HG02759 (cell line): ENCODE data around the gene POLL.
A peak's percentile ranks its signal among the peaks of the same experiment; 100 is the strongest.

Experiments used
- ATAC-seq: cut with Tn5 transposase; IDR thresholded peaks from one replicate; pipeline ENCODE4 v1.9.1; 2021; ENCODE audit warnings: mild to moderate bottlenecking, moderate library complexity; ENCODE audit not compliant: unreplicated experiment

The POLL gene

DNA sequence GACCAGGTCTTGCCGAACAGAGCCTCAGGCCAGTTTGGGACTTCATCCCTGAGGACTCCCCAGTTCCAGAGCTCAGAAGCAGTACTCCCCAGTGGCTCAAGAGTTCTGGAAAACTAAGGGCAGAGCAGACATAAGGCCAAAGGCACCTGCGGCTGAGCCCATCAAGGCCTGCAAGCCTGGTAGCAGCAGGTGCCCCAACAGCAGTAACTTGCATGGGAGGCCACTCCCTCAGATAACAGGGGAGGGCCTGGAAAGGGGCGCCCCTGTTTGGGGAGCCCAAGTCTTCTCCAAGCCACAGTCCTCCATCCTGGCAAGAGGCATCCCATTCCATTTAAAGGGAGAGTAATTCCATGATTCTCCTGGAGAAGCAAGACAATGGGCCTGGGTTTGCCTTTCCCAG lies 13.0 kb downstream of the POLL start:
- no peak for ATAC-seq

DNA sequence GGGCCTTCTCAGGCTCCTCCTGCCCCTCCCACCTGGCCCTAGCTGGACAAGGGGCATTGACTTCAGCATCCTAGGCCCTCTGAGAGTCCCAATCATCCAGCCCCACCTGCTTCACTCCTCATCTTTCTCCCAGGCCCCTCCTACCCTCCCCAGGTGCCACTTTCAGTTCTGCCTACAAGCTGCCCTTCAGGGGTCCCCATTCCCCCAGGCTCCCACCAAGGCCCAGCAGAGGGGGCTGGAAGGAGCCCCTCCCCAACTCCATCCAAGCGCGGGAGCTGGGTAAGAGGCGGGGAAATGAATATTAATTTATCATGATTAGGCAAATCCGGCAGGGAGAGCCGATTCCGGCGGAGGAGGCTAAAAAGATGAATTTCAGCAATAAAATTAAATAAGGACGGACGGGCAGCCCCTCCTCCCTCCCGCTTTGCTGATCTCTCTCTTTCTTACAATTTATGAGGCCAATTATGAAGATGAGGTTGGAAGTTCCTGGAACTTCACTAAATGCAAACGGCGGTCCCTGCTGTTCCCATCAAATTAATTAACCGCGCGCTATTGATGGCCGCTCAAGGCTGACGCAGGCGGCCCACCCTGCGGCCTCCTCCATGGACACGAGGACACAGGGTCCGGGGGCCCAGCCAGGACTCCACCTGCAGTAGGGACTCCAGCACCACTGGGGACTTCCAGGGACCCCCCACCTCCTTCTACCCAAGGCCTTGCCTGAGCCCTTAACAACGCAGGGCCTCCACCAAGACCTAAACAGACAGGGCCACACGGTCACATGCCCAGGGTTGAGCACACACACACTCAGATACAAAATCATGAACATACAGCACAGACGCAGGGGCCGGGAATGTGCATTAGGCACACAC lies 13.9 kb downstream of the POLL start:
- no peak for ATAC-seq

GRCh38 chr10:101572785-101573184 lies 15.3 kb downstream of the POLL start:
- ATAC-seq: no peak

DNA sequence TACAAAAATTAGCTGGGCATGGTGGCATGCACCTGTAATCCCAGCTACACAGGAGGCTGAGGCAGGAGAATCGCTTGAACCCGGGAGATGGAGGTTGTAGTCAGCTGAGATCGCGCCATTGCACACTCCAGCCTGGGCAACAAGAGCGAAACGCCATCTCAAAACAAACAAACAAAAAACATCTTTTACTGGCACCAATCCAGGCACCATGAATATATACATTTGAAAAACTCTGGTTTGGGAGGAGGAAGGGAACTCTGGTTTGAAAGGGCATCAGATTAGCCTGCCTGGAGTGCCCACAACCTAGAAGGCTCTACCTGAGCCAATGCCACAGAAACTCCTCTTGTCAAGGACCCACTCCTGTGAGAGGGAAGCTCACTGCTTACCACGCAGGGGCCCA lies 15.9 kb downstream of the POLL start:
- ATAC-seq: no peak

DNA sequence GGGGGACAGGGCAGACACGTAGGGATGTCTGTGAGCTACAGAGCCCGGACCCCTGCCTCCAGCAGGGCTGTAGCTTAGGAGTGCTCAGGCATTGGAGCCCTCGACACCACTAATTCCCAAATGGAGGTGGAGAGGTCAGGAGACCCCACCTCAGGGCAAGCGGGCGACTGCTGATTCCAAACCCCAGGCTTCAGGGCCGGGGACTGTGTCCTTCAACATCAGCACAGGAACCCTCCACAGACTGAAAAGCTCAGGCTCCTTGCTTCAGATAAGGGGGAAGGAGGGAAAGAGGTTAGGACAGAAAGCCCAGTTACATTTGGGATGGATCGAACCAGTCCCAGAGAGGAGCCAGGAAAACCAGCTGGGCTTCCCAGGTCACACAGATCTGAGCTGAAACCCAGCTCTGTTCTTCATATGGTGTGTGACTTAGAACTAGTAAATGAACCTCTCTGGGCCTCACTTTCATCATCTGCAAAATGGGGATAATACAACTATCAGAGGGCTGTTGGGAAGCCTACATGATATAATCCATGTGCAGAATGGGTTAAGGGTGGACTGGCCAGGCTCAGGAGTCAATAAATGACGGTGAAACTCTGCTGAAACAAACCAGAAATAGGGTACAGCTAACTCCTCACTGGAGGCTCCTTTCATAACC lies 16.7 kb downstream of the POLL start:
- ATAC-seq: no peak

GRCh38 chr10:101570428-101571270 lies 17.4 kb downstream of the POLL start:
- no peak for ATAC-seq

DNA sequence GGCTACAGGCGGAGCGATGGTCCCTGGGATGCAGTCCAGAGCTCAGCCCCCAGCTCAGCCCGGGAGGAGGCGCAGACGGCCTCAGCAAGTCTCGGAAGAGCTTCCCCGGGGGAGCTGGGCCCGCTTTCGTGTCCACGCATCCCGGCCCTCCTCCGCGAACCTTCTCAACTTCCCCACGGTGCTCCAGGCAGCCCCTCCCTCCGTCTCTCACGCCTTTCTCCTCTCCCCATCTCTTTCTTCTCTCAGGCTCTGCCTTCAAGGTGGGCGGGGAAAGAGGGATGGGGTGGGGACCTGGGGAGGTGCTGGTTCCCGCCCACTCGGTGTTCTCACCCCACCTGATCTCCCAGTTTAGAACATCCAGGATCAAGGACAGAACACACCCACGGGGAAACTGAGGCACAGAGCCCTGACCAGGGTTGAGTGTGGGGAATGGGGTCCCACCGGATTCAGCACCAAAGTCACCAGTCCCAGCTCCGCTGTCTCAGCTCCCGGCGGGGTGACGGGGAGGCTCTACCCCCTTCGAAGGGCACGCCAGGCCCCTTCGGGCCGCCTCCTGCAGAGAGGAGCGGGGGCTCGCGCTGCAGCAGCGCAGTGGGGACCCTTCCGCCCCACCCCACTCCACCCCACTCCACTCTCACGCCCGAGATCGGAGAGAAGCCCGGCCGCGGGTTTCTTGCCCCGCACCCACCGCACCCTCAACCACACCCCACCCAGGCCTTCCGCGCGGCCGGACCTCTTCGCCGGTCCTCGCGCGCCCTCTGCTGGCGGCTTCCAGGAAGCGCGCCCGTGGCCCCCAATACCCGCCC lies 18.2 kb downstream of the POLL start:
- ATAC-seq: peak; percentile 70

- no peak for ATAC-seq
Observed at GRCh38 chr10:101569323-101569621, 18.8 kb downstream of the POLL start.

GRCh38 chr10:101568054-101568745 lies 19.9 kb downstream of the POLL start:
- no peak for ATAC-seq

- no peak for ATAC-seq
Observed at GRCh38 chr10:101567165-101568006, 20.7 kb downstream of the POLL start.

- ATAC-seq: no peak
Observed at GRCh38 chr10:101566333-101567164, 21.5 kb downstream of the POLL start.

DNA sequence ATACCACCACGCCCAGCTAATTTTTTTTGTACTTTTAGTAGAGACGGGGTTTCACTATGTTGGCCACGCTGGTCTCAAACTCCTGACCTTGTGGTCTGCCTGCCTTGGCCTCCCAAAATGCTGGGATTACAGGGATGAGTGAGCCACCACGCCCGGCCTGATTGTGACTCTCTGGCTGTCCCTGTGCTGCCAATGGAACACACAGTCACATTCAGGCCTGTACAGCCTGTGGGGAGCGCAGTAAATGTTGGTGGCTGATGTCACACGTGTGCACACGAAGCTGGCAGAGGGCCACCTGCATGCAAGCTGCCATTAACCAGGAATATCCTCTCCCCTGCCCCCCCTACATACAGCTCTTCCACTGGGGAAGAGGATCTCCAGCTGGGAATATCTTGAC lies 22.1 kb downstream of the POLL start:
- ATAC-seq: no peak

- ATAC-seq: no peak
Observed at GRCh38 chr10:101565370-101565900, 22.6 kb downstream of the POLL start.

DNA sequence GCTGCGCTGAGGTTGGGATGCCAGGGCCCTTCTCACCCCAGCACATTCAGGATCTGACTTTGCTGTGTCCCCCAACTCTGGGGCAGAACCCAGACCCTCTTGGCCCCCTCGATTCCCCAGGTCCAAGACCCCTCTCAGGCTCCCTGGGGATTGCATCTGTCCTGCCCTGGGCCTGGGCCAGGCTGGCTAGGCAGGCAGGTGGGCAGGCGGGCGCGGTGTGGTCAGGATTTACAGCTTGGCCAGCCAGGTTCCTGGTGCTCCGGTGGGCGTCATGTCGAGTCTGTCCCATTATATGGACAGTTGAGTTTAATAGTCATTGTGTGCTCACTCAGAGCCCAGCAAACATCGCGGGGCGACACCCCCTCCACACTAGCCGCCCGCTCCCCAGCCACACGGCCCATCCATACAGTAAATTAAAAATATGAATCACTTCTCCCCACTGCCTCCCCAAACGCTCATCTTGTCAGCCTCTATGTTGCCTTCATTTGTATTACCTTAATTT lies 23.5 kb downstream of the POLL start:
- no peak for ATAC-seq

DNA sequence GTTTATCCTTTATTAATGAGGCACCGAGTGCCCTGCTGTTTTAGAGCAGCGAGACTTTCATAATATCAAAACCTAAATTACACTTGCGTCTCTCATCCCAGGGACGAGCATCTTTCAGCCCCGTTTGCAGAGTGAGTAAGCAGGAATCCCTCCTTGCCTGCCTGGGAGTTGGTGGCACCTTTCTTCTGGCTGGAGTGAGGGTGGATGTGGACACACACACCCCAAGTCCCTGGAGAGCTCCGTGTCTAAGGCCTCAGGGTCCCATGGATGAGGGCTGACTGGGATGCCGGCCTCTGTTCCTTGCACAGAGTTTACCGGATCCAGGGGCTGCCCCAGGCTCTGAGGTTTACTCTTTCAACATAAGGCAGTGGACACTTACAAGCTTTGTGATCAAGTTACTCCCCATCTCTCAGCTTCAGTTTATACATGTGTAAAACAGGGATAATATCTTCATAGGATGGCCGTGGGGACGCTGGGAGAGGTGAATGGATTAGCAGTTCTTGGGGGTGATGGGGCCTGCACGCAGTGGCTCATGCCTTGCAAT lies 24.5 kb downstream of the POLL start:
- no peak for ATAC-seq

DNA sequence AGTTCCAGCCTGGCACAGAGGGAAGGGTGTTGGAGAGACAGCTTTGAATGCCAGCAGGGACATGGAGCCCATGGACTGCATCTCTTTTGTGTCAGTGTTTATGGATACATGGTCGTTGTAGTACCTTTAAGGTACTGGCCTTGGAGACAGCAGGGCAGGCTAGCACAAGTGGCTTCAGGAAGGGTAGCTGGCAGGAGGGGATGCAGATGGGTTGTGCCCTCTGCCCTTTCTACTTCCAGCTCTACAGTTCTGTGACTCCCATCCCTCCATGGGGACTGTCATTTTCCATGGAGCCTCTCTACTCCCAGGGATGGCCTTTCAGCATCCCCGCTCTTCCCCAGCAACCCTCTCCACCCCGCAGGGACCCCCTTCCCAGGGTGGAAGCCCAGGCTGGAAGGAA lies 25.1 kb downstream of the POLL start:
- ATAC-seq: no peak

DNA sequence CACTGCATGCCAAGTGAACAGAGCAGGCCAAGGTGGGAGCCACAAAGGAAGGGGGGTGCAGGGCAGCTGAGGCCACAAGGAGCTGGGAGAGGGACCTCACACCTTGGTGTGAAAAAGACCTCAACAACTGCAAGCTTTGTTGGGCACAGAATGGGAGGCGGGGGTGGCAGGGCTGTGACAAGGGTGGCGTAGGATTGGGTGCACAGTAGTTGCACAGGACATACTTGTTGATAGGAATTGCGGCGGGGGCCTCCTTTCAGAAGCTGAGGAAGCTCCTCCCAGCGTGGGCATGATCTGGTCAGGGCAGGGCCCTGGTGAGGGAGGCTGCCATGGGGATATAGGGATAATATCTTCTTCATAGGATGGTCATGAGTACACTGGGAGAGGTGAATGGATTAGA lies 25.8 kb downstream of the POLL start:
- ATAC-seq: no peak
